Hepatocyte (in vitro differentiated cells): ENCODE data around the gene DDX20.

ENCODE experiments used
- EZH2 ChIP-seq: fragments of 200-600 bp; sonication (generic); IDR thresholded peaks from 2 replicates; pipeline ENCODE4 v1.6.1; 2016; ENCODE audit warnings: antibody characterized with exemption, mild to moderate bottlenecking, borderline replicate concordance
- EZH2phosphoT487 ChIP-seq: fragments of 200-600 bp; sonication (generic); IDR thresholded peaks from one replicate; pipeline ENCODE4 v1.6.1; 2018; ENCODE audit warnings: antibody characterized with exemption, mild to moderate bottlenecking, low read depth, moderate library complexity; ENCODE audit not compliant: unreplicated experiment, severe bottlenecking
- TF ChIP-seq, protein P1 (sequence below): fragments of 200-600 bp; sonication (generic); IDR thresholded peaks from 2 replicates; pipeline ENCODE4 v1.5.1; 2016; ENCODE audit warnings: antibody characterized with exemption, mild to moderate bottlenecking; ENCODE audit not compliant: poor library complexity

DNA sequence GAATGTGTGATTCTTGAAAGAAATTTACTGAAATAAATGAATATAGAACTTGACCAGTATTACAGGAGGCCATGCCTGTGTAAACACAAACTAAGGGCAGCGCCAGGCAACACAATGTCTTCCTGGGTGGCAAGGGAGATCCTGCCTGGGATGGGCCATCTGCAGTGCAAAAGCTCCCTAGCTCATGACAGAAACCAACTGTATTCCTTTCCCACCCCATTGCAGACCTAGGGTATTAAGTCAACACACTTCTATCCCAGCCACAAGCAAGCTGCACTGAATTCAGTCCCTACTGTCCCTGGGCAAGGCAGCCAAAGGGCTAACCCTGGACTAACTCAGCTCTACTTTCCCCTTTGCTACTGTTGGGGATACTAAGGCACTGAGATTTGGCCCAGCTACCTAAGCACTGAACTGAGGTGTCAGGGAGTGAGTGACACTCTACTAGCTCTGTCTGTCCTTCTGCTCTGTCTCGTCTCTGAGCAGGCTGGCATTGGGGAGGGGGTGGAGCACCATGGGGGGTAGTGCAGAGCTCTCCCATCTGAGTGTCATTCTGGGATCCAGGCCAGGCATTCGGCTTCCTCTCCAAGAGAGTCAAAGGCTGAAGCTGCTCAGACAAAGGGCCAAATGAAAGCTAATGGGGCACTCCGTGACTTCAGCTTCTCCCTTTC lies 19.0 kb upstream of the DDX20 start:
- TF ChIP-seq, protein P1, sequence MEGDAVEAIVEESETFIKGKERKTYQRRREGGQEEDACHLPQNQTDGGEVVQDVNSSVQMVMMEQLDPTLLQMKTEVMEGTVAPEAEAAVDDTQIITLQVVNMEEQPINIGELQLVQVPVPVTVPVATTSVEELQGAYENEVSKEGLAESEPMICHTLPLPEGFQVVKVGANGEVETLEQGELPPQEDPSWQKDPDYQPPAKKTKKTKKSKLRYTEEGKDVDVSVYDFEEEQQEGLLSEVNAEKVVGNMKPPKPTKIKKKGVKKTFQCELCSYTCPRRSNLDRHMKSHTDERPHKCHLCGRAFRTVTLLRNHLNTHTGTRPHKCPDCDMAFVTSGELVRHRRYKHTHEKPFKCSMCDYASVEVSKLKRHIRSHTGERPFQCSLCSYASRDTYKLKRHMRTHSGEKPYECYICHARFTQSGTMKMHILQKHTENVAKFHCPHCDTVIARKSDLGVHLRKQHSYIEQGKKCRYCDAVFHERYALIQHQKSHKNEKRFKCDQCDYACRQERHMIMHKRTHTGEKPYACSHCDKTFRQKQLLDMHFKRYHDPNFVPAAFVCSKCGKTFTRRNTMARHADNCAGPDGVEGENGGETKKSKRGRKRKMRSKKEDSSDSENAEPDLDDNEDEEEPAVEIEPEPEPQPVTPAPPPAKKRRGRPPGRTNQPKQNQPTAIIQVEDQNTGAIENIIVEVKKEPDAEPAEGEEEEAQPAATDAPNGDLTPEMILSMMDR = no peak
- no peak for TF ChIP-seq EZH2
- no peak for TF ChIP-seq EZH2phosphoT487
